SK-N-MC (cell line): ENCODE results near the gene SLC43A2.

ENCODE experiments used
- EZH2 ChIP-seq: fragments of 200-600 bp; sonication (generic); IDR thresholded peaks from one replicate; pipeline ENCODE4 v1.6.1; 2017; ENCODE audit warnings: antibody characterized with exemption
- POLR2AphosphoS5 ChIP-seq: IDR thresholded peaks from 2 replicates; pipeline ENCODE4 v1.6.1; 2012; ENCODE audit warnings: mild to moderate bottlenecking, low read depth, low read length, borderline replicate concordance

DNA sequence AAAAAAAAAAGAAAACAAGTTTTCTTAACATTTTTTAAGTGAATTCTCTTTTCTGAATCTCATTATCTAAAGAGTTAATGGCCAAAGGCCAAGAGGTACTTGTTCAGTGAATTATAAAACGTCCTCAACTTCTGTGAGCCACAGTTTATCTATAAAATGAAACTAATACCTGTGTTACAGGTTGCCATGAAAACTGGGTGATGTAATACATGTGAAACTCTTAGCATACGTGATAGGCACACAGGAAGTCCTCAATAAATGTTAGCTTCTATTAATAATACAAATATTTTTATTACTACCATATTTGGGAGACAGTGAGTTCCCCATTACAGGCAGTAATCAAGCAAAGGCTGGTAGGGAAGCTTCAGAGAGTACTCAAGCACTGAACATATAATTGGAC is 98.8 kb downstream of the SLC43A2 start:
- no peak for TF ChIP-seq EZH2
- TF ChIP-seq POLR2AphosphoS5: no peak
